Stimulated activated CD8-positive, alpha-beta memory T cell treated with anti-CD3 and anti-CD28 coated beads, Interleukin-4, amount 100 ng/mL, for 1 hour (primary cell): Measurements from ENCODE around the gene DDX51.

Experiments used
- DNase-seq, 2 donors: peaks; one replicate each; pipeline ENCODE4 v3.0.0-alpha.2; 2020; ENCODE audit warnings: low read depth in 2 of 2, low spot score in 1 of 2

Gene DDX51, protein sequence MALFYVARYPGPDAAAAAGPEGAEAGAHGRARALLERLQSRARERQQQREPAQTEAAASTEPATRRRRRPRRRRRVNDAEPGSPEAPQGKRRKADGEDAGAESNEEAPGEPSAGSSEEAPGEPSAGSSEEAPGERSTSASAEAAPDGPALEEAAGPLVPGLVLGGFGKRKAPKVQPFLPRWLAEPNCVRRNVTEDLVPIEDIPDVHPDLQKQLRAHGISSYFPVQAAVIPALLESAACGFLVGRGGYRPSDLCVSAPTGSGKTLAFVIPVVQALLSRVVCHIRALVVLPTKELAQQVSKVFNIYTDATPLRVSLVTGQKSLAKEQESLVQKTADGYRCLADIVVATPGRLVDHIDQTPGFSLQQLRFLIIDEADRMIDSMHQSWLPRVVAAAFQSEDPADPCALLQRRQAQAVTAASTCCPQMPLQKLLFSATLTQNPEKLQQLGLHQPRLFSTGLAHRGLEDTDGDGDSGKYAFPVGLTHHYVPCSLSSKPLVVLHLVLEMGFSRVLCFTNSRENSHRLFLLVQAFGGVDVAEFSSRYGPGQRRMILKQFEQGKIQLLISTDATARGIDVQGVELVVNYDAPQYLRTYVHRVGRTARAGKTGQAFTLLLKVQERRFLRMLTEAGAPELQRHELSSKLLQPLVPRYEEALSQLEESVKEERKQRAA

DNA sequence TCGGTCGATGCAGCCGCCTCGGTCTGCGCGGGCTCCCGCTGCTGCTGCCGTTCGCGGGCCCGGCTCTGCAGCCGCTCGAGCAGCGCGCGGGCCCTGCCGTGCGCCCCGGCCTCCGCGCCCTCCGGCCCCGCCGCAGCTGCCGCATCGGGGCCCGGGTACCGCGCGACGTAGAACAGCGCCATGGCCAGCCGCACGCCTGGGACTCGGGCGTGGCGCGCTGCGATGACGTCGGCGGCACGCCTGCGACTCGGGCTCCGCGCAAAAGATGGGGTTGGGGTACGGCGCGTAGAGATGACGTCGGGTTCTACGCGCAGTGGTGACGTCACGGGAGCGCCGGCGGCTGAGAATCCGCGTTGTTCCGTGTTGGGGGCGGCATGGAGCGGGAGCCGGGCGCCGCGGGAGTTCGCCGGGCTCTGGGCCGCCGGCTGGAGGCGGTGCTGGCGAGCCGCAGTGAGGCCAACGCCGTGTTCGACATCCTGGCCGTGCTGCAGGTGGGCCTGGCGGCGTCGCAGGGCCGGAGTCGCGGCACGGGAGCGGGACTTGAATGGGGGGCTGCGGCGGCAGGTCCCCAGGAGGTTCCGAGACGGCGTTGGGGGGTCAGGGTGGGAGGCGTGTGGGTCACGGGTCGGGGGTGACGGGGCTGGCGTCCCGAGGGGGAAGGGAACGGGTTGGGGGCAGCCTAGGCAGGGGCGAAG is at the start of gene DDX51, which contains the start of gene NOC4L:
Gene DDX51, minus strand, starts transcription at position 205 of the 695 bp plus-strand sequence. Its CDS starts 23 bp downstream, at position 182.
Gene NOC4L, plus strand, starts transcription at position 343 of the 695 bp plus-strand sequence. Its CDS starts 32 bp downstream, at position 375.
- peak; percentile 94 to 95 for DNase-seq

DNA sequence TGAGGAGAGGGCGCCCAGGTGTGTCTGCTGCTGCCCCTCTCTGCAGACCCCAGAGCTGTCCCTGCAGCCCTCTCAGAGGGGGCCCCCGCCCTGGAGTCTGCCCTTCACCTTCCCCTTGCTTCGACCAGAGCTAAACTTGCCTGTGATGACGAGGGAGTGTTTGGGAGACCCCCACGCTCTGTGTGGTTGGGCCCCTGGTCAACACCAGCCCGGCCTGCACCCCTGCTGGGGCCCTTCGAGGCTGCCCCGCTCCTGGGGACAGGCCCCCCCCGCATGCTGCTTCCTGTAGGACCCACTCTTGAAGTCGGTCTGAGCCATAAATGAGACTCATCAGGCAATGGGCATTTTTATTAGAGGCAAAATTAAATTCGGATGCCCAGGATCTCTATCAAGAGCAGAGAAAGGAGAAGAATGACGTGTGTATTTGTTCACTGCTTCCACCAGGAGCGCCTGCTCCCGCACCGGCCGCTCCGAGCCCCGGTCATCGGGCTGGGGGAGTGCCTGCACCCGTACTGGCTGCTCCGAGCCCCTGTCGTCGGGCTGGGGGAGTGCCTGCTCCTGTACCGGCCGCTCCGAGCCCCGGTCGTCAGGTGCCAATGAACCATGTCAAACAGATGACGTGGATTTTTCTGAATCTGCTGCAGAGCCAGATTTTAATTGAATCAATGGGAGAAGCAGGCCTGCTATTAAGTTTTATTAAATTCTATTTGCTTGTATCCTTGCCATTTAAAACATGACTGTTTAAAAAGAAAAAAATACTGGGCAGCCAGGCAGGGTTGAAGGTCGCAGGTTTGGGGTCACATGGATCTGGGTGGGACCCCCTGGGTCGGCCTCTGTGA is 47.8 kb upstream of the DDX51 start:
- no peak for DNase-seq

DNA sequence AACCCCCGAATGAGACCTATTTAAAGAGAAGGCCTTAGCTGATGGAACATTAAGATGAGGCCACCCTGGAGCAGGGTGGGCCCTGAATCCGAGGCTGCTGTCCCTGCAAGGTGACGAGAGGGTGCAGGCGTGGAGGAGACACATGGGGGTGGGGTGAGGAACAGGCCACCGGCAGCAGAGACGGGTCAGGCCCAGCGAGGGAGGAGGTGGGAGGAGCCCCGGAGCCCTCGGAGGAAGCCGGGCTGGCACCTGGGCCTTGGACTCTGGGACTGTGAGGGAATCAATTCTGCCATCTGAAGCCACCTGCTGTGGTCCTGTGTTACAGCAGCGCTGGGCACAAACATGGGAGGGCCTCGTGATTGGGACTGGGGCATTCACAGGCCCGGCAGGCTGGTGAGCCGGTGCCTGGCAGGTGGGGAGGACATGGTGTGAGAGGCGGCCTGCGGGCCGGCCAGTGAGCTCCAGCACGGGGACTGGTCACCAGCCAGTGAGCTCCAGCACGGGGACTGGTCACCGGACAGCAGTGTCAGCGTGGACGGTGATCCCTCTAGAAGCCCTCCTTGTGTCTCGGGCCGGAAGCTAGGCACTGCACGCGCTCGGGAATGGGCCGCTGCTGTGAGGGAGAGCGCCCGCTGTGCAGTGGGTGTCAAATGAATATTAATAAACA is 46.8 kb upstream of the DDX51 start:
- no peak for DNase-seq

DNA sequence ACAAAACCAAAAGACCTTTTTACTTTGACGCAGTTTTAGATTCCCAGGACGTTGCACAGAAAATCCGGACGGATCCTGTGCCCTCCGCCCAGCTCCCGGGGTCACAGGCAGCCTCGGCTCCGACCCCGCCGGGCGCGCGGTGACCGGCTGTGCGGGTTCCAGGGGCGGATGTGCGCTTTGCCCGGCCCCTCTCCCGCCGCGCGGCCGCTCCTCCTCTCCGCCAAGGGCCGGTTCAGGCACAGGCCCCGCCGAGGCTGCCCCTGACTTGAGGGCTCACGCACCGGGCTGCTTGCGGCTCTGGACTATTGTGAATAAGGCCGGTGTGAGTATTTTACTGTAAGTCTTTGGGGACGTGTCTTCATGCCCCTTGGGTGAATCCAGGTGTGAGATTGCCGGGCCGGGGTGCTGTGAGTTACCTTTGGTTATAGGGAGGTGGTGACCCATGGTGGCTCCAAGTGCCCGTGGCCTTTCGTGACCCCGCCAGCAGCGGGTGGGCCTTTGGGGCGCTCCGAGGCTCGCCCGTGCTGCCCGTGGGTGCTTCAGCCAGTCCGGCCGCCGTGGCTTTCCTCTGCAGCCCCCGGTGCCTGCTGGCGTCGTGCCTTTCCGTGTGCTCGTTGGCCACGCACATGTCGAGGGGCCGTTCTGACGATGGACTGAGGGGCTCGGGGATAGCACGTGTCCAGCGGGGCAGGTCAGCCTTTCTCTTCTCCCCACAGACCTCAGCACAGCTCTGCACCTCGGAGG is 46.1 kb upstream of the DDX51 start:
- DNase-seq: no peak

DNA sequence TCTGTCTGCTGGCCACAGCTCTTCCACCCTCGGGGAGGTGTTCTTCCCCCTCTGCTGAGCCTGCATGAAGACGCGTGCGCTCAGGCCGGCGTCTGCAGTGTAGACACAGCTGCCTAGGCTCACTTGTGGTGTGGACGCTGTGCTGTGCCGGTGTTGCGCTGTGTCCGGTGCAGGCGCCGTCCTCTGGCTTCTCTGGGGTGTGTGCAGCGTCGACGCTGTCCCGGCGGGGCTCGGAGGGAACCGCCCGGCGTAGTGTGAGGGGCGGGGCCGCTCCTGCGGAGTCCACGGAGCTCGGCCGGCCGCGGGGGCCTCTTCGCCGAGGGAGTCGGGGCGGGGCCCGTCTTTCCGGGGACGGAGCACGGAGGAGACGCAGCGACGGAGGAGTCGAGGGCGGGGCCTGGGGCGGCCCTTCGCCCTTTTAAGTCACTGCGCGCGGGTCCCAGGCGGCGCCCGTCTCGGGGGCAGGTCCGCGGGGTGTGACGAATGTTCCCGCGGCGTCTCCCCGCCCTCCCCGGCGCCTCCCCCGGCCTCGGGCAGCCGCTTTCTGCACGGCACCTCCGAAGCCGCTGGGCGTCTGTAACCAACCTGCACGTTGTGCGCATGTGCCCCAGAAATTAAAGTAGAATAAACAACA is 45.4 kb upstream of the DDX51 start:
- peak; percentile 71 to 88 for DNase-seq

DNA sequence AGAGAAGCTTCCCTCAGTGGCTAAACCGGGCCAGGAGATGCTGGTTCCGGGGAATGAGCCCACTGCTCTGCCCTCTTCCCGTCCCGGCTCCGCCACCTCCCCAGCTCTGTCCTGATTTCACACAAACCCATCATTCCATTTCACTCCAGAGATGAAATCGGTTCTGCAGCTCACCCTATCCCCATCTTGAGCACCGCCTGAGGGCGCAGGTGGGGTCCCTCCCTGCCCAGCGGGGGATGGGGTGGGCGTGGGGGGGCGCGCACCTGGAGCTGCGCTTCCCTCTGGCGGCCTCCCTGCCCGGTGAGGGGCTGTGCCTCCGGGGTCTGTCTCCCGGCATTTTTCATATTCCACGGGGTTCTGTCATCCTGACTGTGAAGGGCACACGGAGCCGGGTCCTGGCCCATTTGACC is 44.8 kb upstream of the DDX51 start:
- DNase-seq: no peak

DNA sequence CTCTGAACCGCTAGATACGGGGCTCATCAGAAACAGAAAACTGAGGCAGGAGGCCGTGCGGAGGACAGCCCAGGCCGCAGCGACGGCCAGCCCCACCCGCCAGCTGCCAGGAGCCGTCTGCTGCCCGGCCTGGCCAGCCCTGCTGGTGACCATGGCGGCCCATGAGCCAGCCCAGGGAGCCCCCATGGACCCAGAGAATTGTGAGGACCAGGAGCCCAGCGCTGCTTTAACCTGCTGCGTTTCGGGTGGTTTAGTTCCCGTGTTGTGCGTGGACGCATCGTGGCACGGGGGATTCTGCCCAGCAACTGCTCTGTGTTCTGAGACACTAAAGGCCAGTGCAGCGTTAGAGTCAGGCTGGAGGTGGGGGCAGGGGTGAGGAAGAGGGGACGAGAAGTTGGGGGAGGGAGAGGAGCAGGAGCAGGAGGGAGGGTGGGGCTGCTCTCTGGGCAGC is 44.4 kb upstream of the DDX51 start:
- no peak for DNase-seq

DNA sequence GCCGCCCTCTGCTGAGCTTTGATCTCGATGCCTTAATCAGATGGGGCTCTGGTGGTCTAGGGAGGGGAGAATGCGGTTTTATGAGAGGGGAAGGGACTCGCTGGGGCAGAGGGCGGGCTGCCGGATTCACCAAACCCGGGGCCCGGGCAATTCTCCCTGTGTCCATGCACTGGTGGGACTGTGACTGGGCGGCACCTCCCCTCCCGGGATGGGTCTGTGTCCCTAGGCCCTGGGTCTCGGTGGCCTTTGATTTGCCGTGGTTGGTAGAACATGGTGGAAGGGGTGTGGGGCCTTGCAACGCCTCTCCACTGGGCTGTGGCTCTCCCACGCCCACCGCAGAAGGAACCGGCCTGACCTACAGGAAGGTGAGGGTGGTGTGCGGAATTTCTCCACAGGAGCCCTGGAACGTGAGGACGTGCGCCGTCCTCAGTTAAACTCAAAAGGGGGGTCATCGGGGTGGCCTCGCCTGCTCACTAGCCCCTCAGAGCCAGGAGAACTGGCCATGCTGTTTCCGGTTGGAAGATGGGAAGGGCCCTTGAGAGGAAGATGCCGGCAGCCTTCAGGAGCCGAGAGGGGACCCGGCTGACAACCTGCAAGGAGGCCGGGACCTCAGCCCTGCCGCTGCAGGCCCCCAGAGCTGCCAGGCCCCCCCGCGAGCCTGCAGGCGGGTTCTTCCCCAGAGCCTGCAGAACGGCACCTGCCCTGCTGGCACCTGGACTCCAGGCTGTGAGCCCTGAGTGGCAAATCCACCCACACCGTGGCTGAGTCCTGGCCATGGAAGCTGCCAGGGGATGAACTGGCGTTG is 43.7 kb upstream of the DDX51 start:
- DNase-seq: no peak

DNA sequence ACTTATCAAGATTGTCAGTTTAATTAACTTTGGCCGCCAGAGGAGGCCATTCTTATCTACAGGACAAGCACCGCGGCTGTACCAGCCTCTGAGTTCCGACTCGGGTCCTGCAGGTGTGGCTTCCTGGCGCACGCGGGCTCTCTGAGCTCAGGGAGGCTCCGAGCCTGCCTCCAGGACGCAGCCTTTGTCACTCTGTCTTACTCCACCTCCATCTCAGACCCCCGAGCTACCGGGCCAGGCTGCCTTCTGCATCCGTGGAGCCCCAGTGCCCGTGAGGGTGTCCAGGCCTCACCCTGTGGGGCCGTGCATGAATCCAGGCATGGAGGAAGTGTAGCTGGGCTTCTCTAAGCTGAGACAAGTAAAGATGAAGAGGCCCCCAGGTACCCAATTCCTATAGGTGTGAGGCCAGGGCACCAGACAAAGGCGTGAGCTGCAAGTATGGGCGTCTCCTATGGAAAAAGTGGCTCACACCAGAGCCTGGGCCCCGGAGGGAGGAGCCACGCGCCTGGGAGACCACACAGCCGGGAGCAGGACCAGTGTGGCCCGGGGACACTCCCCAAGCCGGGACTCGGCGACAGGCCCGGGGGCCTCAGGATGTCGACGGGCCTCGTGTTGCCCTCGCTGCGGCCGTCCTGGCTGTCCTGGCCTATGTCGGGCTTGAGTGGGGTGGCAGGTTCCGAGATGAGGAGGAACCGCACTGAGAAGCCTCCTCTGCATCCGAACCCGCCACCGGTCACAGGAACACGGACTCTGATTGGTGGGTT is 42.9 kb upstream of the DDX51 start:
- DNase-seq: no peak

DNA sequence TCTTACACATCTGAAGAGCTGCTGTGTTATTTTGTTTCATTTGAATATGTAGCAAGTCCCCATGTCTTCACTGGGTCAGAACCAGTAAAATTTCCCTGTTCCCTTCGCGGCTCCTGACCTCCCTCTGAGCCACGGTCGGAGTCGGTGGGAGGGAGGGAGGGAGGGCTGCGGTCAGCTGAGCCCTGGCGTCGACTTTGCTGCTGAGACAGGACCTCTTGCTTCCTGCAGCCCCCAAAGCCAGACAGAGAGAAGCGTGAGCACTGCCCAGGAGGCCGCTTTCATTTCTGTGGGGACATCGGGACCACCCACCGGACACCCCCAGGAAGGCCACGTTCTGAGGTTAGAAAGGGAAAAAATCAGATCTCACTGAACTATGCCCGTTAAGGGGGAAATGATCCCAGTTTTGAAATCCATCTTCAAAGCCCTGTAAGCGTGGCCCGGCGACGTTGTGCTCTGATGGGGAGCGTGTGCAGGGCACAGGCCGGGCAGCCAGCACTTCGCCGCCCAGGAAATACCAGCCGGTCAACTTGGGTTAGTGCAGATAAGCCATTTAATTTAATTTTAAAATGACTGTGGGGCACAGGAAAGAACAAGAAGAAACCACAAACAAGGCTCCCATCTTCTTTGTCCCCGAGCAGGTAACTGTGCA is 42.2 kb upstream of the DDX51 start:
- no peak for DNase-seq

DNA sequence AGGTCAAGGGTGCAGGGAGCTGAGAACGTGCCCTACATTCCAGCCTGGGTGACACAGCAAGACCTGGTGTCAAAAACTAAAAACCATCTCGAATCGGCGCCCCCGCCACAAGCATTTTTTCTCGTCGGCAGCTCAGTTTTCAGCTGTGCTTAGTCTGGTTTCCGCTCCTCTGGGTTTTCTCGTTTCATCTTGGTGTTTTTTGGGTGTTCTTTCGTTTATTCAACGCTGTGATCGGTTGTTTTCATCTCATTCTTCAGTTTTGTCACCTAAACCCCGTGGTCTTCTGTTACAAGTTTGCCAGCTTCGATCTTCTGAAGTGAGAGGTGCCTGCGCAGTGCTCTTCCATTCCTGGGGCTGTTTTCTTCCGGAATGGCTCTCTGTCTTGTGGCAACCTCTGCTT is 41.6 kb upstream of the DDX51 start:
- DNase-seq: no peak

DNA sequence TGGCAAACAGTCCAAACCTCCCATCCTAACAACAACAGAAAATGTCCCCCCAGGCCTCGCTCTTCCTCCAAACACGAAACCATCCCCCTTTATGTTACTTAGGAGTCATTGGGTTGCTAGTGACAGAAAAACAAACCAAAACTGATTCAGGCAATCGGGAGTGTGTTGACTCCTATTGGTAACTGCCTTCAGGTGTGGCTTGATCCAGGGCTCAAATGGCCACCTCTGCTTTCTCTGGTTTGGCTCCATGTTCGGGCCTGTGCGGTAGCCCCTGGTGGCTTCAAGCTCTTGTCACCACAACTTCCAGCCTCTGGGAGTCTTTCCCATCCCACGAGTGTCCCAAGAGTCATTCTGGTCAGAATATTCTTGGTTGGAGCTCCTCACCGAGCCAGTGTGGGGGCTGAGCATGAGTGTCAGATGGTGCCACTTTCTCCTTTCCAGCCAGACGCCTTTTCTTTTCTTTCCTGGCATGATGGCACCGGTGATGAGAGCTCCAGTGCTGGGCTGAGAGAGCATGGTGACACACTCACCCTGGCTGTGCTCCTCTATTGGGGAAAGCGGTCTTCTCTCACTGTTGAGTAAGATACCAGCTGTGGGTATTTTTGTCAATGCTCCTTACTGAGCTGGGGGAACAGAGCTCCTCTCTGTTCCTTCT is 38.7 kb upstream of the DDX51 start:
- DNase-seq: no peak

DNA sequence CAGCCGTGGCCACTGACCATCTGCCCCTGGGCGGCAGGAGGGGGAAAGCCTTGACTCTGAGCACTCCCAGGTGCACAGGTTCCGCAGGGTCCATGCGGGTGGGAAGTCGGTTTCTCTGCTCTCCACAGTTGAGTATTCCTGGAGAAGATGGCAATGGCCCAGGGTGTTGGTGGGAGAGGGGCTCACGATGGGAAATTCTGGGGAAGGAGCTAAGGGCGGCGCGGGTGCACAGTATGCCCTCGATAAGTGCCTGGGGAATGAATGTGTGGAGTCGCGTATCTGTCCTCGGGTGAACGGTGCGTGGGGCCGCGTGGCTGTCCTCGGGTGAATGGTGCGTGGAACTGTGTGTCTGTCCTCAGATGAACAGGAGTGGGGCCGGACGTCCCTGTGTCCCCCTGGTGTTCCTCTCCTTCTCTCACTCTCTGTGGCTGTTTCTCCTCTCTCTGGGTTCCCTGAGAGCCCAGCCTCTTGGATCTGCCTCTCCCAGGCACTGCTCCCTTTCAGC is 38.1 kb upstream of the DDX51 start:
- no peak for DNase-seq

DNA sequence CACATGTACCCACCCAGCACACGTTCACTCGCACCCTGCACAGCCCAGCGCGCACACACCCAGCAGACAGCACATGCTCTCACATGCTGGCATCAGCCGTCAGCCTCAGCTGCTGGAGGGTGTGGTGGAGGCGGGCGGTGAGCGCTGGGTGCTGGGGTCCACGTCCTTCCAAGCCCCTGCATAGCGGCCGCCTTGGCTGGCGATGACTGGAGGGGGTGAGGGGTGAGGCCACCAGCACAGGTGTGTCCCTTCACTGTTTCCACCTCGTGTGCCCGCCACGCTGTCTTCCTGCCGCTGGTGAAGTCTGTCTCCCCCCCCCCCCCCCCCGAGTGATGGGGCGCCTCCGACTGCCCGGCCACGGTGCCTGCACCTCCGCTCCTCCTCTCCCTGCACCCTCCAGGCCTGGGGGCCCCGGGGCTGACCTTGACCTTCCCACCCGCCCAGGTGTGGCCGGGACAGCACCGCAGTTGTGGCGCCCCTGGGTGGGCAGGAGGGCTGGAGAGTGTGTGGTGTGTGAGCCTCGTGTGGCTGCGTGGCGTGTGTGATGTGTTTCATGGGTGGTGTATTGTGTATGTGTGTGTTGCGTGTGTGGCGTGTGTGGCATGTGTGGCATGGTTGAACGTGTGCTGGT is 37.6 kb upstream of the DDX51 start:
- no peak for DNase-seq

DNA sequence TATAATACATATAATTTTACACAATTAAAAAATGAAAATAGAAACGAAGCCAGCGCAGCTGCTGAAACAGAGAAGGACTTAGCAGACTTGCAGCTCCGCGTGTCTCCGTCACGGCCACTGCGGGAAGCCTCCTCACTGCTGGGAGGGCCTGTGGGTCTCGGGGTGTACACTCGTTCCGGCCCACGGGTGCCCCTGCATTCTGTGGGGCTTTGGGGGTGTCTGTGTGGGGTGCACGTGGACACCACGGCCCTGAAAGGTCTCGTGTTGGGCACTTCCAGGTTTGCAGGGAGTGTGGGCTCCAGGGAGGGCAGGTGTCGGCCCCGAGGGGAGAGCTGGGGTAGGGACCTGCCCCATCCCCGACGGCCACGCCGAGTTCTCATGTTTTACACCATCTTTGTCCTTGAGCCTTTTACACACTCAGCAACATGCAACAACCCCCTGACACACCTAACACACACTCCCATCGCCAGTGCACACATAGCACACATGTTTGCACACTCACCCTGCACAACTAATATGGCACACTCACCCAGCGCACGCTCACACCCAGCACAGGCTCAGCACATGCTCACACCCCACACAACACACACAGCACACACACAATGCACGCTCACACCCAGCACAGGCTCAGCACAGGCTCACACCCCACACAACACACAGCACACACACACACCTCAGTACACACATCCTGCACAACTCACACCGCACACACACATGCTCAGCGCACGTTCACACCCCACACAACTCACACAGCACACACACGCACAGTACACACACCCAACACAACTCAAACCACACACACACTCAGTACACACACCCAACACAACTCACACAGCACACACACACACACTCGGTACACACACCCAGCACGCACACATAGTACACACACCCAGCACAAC is 36.8 kb upstream of the DDX51 start:
- DNase-seq: no peak
